HG03442 (cell line): ENCODE results near the gene PTGR1.
"Not testable (repeated sequence)": the region's sequence is repeated elsewhere in the genome, so short reads cannot be mapped to it uniquely, and the experiment has no call there.

ENCODE experiments used
- ATAC-seq: cut with Tn5 transposase; IDR thresholded peaks from one replicate; pipeline ENCODE4 v1.9.1; 2021; ENCODE audit warnings: mild to moderate bottlenecking, moderate library complexity; ENCODE audit not compliant: unreplicated experiment

The PTGR1 gene

DNA sequence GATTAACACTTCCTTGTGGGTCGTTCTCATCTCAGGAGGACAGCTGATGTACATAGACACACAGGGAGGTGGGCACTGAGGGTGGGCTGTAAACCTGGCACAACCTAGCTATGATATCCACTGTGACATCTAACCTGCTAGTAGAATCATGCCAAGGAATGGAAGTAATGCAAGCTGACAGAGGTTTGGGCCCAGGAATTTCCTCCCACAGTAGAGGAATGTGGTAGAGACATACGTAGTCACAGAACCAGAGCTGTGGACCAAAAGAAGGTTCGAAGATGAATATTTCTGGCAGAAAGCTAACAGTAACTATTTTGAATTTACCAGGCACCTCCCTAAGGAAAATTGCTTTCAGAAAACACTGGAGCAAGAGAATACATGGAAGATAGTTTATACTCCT, 16.5 kb upstream of the PTGR1 start:
- no peak for ATAC-seq

DNA sequence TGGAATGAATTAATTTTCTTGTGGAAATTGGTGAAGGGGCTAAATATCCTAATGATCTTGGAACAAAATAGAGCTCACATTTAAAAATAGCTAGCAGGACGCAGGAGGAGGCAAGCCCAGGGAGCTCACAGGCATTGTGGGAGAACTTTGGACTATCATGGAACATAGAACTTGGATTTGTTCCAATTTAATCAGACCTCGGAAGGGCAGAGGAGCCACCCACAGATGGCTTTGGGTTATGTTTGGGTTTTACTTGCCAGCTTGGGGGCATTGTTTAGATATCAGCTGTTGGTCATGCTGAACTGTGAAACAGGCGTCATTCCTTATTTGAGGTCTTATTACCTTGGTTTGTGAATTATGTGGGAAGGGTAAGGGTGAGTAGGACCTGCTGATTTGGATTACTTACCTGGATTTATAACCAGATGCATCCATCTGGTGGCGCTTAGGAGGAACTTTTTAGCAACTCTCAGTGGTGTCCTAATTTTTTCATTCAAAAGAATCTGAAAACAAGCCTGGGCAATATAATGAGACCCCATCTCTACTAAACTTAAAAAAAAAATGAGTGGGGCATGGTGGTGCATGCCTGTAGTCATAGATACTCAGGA, 14.1 kb upstream of the PTGR1 start:
- no peak for ATAC-seq

DNA sequence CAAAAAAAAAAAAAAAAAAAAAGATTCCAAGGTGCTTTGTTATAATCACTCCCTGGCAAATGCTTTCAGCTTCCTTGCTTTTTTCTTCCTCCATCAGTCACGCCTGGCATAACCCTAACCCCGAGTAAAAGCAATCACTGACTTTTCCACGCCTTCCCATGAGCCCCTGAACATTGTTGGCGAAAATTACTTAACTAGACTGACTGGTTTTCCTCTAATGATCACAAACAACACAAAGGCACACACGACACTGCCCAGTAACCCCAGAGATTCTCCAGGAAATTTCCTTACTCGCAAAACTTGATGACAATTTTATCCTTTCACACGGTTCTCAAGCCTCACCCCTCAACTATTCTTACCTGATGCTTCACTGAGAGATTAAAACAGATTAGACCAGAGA, 11.4 kb upstream of the PTGR1 start:
- no peak for ATAC-seq

DNA sequence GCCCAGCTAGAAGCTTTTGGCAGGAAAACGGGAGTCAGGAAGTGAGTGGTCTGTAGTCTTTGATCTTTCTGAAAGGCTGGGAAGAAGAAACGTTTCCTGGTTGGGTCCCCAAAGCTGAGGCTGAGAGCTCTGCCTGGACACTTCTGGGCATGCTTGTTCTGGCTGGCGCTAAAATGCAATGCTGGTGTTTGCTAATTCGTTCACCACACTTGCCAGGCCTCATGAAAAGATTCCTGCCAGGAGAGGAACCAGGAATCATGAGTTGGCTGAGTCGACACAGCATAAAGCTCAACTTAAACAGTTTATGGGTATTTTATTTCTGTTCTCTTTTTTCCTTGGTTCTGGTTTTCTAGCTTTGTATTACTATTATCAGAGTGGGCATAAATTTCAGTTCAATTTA, 10.7 kb upstream of the PTGR1 start:
- ATAC-seq, result no peak

DNA sequence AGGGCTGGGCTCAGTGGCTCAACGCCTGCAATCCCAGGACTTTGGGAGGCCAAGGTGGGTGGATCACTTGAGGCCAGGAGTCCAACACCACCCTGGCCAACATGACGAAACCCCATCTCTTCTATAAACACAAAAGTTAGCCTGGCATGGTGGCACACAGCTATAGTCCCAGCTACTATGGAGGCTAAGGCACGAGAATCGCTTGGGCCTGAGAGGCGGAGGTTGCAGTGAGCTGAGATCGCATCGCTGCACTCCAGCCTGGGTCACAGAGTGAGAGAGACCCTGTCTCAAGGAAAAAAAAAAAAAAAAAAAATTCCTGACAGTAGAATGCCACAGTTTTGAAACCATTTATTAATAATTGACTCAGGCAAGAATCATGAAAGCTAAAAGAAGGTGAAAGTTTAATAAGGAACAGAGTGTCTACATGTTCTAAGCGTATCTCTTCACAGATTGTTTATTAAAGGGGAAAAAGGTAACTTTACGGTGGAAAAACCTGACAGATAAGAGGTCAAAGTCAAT, 5.7 kb upstream of the PTGR1 start:
- ATAC-seq, result no peak

DNA sequence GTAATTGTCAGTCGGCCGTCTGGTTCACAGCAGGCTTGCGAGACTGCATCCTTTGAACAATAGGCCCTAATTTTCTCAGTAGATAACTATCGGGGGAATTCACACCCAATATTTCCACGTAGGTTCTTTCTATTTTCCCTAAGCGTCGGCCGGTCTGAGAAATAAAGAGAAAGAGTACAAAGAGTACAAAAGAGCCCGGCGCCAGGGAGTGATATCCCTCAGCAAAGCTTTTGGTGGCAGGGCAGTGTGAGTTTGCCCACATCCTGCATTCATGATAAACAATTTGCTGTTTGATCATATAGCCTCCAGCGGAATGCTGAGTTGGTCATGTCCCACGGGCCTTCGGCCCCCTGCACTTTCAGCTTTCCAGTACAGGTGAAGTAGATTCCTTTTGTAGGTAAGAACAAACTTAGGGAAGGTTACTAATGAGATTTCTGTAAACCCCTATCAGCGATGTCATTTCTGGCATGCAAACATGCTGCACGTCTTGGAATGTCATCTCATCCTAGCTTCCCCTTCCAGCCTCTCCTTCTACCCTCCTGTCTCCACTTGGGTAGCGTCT, 4.7 kb upstream of the PTGR1 start:
- ATAC-seq, result no peak

DNA sequence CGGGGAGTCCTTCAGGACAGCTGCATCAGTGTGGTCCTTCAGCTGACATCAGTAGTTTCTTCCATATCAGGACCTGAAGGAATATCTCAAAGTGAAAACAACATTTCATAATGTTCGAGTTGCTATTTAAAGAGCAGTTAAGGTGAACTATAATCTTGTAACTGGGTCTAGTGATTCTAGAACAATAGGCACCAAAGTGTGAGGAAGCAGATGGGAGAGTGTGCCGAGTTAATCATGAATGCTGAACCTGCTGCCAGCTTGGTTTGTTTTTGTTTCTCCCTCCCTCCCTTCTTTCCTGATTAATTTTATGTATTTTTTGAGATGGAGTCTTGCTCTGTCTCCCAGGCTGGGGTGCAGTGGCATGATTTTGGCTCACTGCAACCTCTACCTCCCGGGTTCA, 3.6 kb upstream of the PTGR1 start:
- no peak for ATAC-seq

DNA sequence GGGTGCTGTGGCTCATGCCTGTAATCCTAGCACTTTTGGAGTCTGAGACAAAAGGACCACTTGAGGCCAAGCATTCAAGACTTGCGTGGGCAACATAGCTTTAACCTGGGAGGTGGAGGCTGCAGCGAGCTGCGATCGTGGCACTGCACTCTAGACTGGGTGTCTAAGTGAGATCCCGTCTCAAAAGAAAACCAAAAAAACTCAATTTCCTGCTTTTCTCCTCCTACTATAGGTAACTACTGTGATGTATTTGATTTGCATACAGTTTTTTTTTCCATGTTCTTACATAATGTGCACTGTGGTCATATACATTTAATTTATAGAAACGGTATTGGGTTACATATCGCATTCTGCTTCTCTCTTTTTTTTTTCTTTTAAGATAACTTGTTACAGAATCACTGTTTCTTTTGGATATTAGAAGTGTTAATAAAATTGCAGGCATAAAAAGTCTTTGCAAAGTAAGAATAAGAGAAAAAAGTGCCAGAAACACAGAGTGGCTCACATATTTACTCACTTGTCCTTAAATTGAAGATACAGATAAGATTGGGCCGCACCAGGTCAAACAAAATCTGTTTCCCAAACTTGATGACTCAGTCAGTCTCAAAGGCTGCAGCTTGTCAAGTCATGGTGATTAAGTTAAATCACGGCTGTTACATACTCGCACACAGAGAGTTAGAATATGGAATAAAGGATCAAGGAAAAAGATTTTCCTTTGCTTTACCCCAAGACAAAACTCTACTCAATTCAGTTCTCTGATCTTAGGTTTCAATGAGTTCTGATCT, 2.0 kb upstream of the PTGR1 start:
- no peak for ATAC-seq

DNA sequence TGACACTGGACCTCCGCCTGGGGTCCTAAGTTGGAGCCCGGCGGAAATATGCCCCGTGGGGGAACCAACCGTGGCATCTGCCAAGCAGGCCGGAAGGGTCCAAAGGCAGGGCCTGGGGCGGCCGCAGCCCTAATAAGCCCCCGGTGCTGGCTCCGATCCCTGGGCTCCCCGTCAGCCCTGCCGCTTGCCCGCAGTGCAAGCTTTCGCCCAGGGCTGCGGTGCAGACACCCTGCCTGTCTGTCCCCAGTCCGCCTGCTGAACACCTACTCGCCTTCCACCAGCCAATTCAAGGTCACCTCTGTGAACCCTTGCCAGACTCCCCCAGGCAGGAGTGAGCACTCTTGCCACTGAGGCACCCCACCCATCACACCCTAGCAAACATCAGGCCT, 502 bp upstream of the PTGR1 start:
- ATAC-seq, result peak; percentile 6

DNA sequence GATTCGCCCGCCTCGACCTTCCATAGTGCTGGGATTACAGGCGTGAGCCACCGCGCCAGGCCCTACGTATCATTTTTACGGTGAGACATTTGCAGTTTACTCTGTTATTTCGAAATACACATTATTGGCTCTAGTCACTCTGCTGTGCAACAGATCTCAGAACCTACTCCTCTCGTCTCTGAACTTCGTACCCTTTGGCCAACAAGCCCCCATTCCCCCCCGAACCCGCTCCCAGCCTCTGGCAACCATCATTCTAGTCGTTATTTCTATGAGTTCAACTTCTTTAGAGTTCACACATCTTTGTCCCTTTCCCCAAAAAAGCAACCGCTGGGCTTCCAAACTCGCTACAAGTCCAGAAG, 735 bp downstream of the PTGR1 start:
- no peak for ATAC-seq

DNA sequence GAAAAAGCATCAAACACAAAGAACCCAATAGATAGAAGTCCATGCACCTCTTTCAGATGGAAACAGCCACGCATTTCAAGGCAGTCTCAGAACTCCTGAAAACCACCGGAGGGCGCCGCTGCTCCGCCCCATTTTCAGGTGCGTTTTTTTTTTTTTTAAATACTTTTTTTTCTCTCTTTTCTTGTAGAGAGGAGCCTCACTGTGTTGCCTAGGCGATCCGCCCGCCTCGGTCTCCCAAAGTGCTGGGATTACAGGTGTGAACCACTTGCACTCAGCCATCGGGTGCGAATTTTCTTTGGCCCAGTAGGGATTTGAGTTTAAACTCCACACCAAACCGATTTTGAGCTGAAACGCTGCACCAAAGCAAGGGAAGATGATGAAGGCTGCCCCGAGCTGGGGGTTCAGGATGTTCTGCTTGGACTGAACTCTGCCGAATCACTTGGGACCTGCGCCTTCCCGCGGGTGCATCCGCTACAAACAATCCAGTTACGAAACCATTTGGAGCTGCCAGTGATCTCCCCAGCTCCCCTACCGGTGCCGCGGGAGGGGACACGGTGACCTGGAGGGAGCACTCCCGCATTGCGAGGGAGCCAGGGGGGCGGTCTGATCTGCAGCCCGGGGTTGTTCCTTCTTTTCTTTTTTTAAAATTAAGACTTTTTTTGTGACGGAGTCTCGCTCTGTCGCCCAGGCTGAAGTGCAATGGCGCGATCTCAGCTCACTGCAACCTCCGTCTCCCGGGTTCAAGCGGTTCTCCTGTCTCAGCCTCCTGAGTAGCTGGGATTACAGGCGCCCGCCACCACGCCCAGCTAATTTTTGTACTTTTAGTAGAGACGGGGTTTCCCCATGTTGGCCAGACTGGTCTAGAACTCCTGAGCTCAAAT, 1.4 kb downstream of the PTGR1 start:
- ATAC-seq, result peak; percentile 45

DNA sequence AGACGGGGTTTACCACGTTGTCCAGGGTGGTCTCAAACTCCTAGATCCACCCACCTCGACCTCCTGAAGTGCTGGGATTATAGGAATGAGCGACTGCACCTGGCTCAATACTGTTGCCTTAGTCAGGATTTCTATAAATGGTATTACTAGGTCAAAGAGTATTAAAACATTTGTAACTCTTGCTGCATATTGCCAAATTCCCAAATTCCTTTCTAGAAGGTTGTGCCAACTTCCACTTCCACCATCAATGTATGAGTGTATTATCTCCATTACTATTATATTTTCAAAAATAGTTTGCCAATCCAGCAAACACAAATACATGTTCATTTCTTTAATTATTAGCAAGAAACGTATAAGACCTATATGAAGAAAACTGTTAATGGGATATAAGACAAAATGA, 10.6 kb downstream of the PTGR1 start:
- no peak for ATAC-seq

DNA sequence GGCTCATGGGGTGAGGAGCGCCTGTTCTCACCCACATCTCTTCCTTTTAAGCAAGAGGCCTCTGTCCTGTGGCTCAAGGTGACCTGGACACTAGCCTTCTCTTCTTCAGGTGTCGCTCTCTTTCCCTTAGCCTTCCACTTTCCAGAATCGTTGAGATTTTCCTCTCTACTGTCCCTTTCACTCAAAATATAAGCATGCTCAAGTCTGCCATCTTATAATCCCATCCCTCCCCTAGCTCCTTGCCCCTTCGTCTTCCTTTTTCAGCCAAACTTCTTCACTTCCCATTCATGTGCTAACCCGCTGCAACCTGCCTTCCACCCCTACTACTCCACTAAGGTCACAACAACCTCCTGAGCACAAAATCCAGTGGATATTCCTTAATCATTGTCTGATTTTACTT, 13.1 kb downstream of the PTGR1 start:
- ATAC-seq, result no peak

DNA sequence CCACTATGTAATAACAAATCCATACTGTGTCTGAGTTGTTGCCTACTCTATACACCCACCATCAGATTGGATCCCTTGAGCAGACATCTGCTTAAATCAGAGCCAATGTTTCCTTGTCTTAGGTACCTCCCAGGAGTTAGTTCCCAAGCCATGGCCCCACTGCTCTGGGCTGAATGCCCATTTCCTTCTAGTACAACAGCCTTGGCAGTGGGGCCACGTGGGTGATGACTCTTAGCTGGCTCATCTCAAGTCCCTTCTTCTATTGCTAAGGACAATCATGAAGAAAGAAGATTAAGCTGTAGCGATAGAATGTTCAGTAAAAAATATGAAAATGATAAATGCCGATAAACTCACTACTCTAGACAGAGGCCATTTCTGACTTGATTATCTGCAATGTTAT, 16.6 kb downstream of the PTGR1 start:
- no peak for ATAC-seq

DNA sequence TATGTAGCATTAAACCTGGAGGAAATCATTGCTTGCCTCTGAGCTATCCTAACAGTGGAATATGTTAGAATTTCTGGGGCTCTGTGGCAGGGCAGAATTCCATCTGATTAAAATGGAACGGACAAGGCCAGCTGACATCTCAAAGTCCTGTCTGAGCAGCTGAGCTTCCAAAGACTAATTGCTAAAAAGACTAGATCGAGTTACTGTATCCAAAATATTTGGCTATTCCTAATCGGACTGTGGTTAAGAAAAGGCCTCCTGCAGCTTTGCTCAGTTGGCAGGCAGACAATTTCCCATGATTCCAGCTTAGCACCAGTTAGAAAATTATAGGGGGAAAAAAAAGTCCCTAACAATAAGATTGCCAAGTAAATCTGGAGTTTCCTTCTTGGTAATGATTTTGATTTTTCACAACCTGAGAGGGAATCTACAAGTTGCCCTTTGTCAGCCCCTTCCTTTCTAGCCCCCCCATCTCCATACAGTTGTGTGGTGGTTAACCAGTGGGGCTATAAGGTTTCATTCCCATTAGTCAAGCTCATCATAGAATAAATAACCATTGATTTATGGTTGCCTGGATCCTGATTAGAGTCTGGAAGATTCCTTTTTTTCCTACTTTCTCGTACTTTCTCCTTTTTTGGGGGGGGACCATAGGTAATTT, 26.4 kb downstream of the PTGR1 start:
- ATAC-seq, result no peak

DNA sequence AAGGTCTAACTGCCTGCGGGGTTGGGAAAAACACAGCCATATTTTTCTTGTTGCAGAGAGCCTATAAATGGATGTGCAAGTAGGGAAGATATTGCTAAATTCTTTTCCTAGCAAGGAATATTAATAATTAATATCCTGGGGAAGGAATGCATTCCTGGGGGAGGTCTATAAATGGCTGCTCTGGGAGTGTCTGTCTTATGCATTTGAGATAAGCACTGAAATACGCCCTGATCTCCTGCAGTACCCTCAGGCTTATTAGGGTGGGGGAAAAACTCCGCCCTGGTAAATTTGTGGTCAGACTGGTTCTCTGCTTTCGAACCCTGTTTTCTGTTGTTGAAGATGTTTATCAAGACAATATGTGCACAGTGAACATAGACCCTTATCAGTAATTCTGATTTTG, 31.3 kb downstream of the PTGR1 start:
- not testable (repeated sequence) for ATAC-seq

DNA sequence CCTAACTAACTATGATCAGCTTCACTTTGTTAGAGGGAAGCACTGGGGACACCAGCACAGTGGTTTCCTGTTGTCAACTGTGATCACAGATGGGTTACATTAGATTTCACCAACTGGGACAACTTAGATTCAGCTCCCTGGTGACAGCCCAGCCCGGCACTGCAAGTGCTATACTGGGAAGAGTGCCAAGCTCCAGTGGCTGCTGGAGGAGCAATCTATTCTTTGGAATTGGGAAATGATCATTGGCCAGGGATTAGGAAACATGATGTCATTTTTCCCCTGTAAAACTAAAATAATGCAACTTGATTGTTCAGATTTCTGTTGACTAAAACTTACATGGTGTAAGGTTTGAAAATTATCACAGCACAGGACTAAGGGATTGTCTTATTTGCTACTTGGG, 33.2 kb downstream of the PTGR1 start:
- no peak for ATAC-seq

DNA sequence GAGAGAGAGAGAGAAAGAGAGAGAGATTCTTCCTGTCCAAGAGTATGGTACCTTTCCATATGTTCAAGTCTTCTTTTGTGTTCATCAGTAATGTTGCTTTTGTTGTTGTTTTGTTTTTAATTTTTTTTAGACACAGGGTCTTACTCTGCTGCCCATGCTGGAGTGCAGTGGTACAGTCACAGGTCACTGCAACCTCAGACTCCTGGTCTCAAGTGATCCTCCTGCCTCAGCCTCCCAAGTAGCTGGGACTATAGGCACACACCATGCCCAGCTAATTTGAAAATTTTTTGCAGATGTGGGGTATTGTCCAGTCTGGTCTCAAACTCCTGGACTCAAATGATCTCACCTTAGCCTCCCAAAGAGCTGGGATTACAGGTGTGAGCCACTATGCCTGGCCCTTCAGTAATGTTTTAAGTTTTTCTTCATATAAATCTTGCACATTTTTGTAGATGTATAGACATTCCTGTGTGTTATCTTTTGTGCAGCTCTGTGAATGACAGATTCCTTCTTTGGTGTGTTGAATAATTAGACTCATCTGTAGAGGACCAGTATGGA, 38.2 kb downstream of the PTGR1 start:
- ATAC-seq, result no peak

DNA sequence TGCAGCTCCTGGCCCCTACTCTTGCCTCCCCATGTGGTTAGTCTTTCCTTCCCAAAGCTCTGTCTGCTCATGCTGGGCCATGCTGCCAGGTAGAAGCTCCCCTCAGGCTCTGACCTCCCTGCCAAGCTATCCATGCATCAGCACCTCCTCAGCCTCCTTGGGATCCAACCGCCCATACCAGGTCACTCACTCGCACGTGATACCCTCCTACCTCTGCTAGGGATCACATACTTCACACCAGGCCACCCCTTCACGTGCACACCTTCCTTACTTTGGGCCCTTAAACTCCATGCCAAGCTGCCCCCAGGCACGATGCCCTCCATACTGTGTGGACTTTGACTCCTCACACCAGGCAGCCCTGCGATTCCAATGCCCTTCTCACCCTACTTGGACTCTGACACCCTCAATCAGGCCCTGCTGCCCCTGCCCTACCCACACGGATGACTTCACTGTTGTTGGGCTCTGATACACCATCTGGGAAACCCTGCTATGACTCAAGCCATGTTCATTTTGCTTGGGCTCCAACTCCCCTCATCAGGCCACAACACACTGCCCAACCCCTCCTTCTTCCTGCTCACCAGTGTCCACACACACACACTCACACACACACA, 40.3 kb downstream of the PTGR1 start:
- ATAC-seq, result no peak

DNA sequence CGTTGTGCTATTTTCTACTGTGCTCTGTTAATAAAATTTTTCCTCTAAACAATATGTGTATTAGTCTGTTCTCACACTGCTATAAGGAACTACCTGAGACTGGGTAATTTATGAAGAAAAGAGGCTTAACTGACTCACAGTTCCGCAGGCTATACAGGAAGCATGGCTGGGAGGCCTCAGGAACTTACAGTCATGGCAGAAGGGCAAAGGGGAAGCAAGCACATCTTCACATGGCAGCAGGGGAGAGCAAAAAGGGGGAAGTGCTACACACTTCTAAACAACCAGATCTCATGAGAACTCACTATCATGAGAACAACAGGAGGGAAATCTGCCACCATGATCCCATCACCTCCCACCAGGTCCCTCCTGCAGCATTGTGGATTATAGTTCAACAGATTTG, 44.0 kb downstream of the PTGR1 start:
- not testable (repeated sequence) for ATAC-seq
